CD8-positive, alpha-beta memory T cell (primary cell): ENCODE data around the gene MYLIP. TPM values are rescaled to one million over a fixed set of nuclear protein-coding genes. Genes with fewer than 3 reads are reported as not detected.
A peak's percentile ranks its signal among the peaks of the same experiment; 100 is the strongest.

ENCODE experiments used
- CTCF ChIA-PET: fragments of 350-600 bp; sonication (Branson Sonifier 250); formaldehyde crosslinking; loops from one replicate; lab custom pipeline; 2021; ENCODE audit warnings: antibody characterized with exemption; lab: Charles Lee
- POLR2A ChIA-PET: fragments of 350-600 bp; sonication (Branson Sonifier 250); formaldehyde crosslinking; loops from one replicate; lab custom pipeline; 2021; ENCODE audit warnings: antibody characterized with exemption; lab: Charles Lee
- DNase-seq, 5 donors: peaks; one replicate each; pipeline versions ENCODE4 v3.0.0 to v3.0.0-alpha.2; 2020 to 2022; ENCODE audit warnings: mixed read lengths in 1 of 5
- H3K27ac ChIP-seq: one replicate; pipeline ENCODE4 v1.7.0; 2013; ENCODE audit warnings: low read depth, mild to moderate bottlenecking, low read length, moderate library complexity
- H3K27me3 ChIP-seq: 2 replicates; pipeline ENCODE4 v1.7.0; 2013; ENCODE audit warnings: low read length, mild to moderate bottlenecking; ENCODE audit not compliant: insufficient read depth, poor library complexity, severe bottlenecking
- H3K36me3 ChIP-seq: 2 replicates; pipeline ENCODE4 v1.7.0; 2013; ENCODE audit warnings: mild to moderate bottlenecking, low read length, moderate library complexity; ENCODE audit not compliant: insufficient read depth
- H3K4me1 ChIP-seq: 2 replicates; pipeline ENCODE4 v1.7.0; 2013; ENCODE audit warnings: mild to moderate bottlenecking, low read length, moderate library complexity; ENCODE audit not compliant: insufficient read depth
- H3K4me3 ChIP-seq: 2 replicates; pipeline ENCODE4 v1.7.0; 2013; ENCODE audit warnings: mild to moderate bottlenecking, low read length
- H3K9me3 ChIP-seq: 2 replicates; pipeline ENCODE4 v1.7.0; 2013; ENCODE audit warnings: mild to moderate bottlenecking, low read length
- H3K27ac Mint-ChIP-seq, 8 donors: one replicate each; pipeline ENCODE4 v1.8.0; 2020 to 2021; ENCODE audit warnings: mixed read lengths in 8 of 8, mild to moderate bottlenecking in 6 of 8, inconsistent platforms in 3 of 8, moderate library complexity in 3 of 8
- H3K27me3 Mint-ChIP-seq, 2 donors: one replicate each; pipeline ENCODE4 v1.8.0; 2020 to 2021; ENCODE audit warnings: mixed read lengths in 2 of 2, mild to moderate bottlenecking in 1 of 2, moderate library complexity in 1 of 2
- H3K36me3 Mint-ChIP-seq, 3 donors: one replicate each; pipeline ENCODE4 v1.8.0; 2020 to 2021; ENCODE audit warnings: mixed read lengths in 3 of 3, inconsistent platforms in 1 of 3, mild to moderate bottlenecking in 1 of 3
- H3K4me1 Mint-ChIP-seq, 3 donors: one replicate each; pipeline ENCODE4 v1.8.0; 2020 to 2021; ENCODE audit warnings: mixed read lengths in 3 of 3, inconsistent platforms in 1 of 3, mild to moderate bottlenecking in 1 of 3
- H3K4me3 Mint-ChIP-seq, 7 donors: one replicate each; pipeline ENCODE4 v1.8.0; 2020 to 2021; ENCODE audit warnings: mixed read lengths in 7 of 7, mild to moderate bottlenecking in 6 of 7, moderate library complexity in 4 of 7, inconsistent platforms in 2 of 7
- H3K9me3 Mint-ChIP-seq, 5 donors: one replicate each; pipeline ENCODE4 v1.8.0; 2020 to 2022; ENCODE audit warnings: mixed read lengths in 5 of 5, mild to moderate bottlenecking in 3 of 5, moderate library complexity in 2 of 5, inconsistent platforms in 1 of 5
- polyA plus RNA-seq: library from polyadenylated mRNA; unstranded; fragments of 300-500 nt; fragmentation: Illumina TruSeq; gene quantifications from one replicate; pipeline ENCODE4 v1.2.3, GENCODE V29; 2021
- total RNA-seq, 2 experiments: library from RNA; stranded (reverse); gene quantifications; one replicate each; pipeline ENCODE4 v1.2.3, GENCODE V29; 2021

MYLIP gene
- total and polyA plus RNA-seq, 3 experiments from 2014 or later = 7.7 to 78.0 (median 9.0) TPM

- ChIA-PET CTCF (no interaction called here), POLR2A (no interaction called here)
- no peaks in the 10 kb centered on the region for H3K4me1 Mint-ChIP-seq
Measured at GRCh38 chr6:16102208-16102607, 26.7 kb upstream of the MYLIP start.

GRCh38 chr6:16103722-16104121, 25.2 kb upstream of the MYLIP start:
- Mint-ChIP-seq H3K4me3 (no peak overlapping the region), H3K9me3 (peaks cover 0 to 6% (median 2%) of the 10 kb centered on the region in 5 donors), H3K27ac (no peak overlapping the region), H3K4me1 (no peaks in the 10 kb centered on the region), H3K27me3 (peaks cover 0 to 2% of the 10 kb centered on the region in 2 donors), H3K36me3 (peaks cover 0 to 12% (median 0%) of the 10 kb centered on the region in 3 donors)
- DNase-seq = no peak
- Histone ChIP-seq H3K27me3 (no peaks in the 10 kb centered on the region), H3K27ac (no peak overlapping the region), H3K36me3 (no peaks in the 10 kb centered on the region), H3K4me3 (no peak overlapping the region), H3K9me3 (no peaks in the 10 kb centered on the region), H3K4me1 (no peaks in the 10 kb centered on the region)
- POLR2A ChIA-PET = no interaction called here
- CTCF ChIA-PET = no interaction called here

More at GRCh38 chr6:16102208-16102607, 26.7 kb upstream of the MYLIP start:
- H3K27me3 ChIP-seq = no peaks in the 10 kb centered on the region
- Mint-ChIP-seq H3K36me3 (peaks cover 0 to 17% (median 0%) of the 10 kb centered on the region in 3 donors), H3K27ac (no peak overlapping the region), H3K9me3 (peaks cover 0 to 6% (median 2%) of the 10 kb centered on the region in 5 donors), H3K27me3 (peaks cover 0 to 2% of the 10 kb centered on the region in 2 donors), H3K4me3 (no peak overlapping the region)
- H3K27ac ChIP-seq = no peak overlapping the region
- no peaks in the 10 kb centered on the region for H3K9me3 ChIP-seq
- H3K4me3 ChIP-seq = no peak overlapping the region
- no peak for DNase-seq
- no peaks in the 10 kb centered on the region for H3K4me1 ChIP-seq
- no peaks in the 10 kb centered on the region for H3K36me3 ChIP-seq

GRCh38 chr6:16104624-16105433, 24.1 kb upstream of the MYLIP start:
- Mint-ChIP-seq H3K36me3 (peaks cover 0 to 11% (median 3%) of the 10 kb centered on the region in 3 donors), H3K9me3 (peaks cover 0 to 6% (median 2%) of the 10 kb centered on the region in 5 donors), H3K27me3 (peaks cover 0 to 2% of the 10 kb centered on the region in 2 donors), H3K4me1 (no peaks in the 10 kb centered on the region), H3K4me3 (no peak overlapping the region), H3K27ac (no peak overlapping the region)
- POLR2A ChIA-PET = no interaction called here
- CTCF ChIA-PET = no interaction called here
- Histone ChIP-seq H3K36me3 (no peaks in the 10 kb centered on the region), H3K4me1 (no peaks in the 10 kb centered on the region), H3K27ac (no peak overlapping the region), H3K27me3 (no peaks in the 10 kb centered on the region), H3K4me3 (no peak overlapping the region), H3K9me3 (no peaks in the 10 kb centered on the region)
- DNase-seq = no peak

- H3K36me3 ChIP-seq = no peaks in the 10 kb centered on the region
- DNase-seq = no peak
- POLR2A ChIA-PET = no interaction called here
- no peak overlapping the region for H3K4me3 Mint-ChIP-seq
- no peak overlapping the region for H3K27ac Mint-ChIP-seq
- H3K4me1 ChIP-seq = no peaks in the 10 kb centered on the region
- H3K4me3 ChIP-seq = no peak overlapping the region
- H3K27ac ChIP-seq = no peak overlapping the region
- H3K9me3 ChIP-seq = no peaks in the 10 kb centered on the region
- H3K27me3 Mint-ChIP-seq = peaks cover 0 to 2% of the 10 kb centered on the region in 2 donors
- peaks cover 0 to 3% (median under 1%) of the 10 kb centered on the region in 3 donors for H3K36me3 Mint-ChIP-seq
- H3K4me1 Mint-ChIP-seq = no peaks in the 10 kb centered on the region
- CTCF ChIA-PET = no interaction called here
- H3K9me3 Mint-ChIP-seq = peaks cover 0 to 2% (median 0%) of the 10 kb centered on the region in 5 donors
- H3K27me3 ChIP-seq = no peaks in the 10 kb centered on the region
Measured at GRCh38 chr6:16105854-16106253, 23.0 kb upstream of the MYLIP start.

- ChIA-PET POLR2A (no interaction called here), CTCF (interaction anchor here (1.2 kb wide), 1 partner anchor 11 kb away, joined by 3 read pairs; no protein-coding TSS in a partner anchor)
- no peak for DNase-seq
- Histone ChIP-seq H3K9me3 (no peaks in the 10 kb centered on the region), H3K4me3 (no peak overlapping the region), H3K27ac (no peak overlapping the region), H3K36me3 (no peaks in the 10 kb centered on the region), H3K27me3 (no peaks in the 10 kb centered on the region), H3K4me1 (no peaks in the 10 kb centered on the region)
- Mint-ChIP-seq H3K4me3 (no peak overlapping the region), H3K27ac (no peak overlapping the region), H3K36me3 (peaks cover 0 to 3% (median 0%) of the 10 kb centered on the region in 3 donors), H3K9me3 (no peaks in the 10 kb centered on the region), H3K4me1 (no peaks in the 10 kb centered on the region), H3K27me3 (peaks cover 0 to 2% of the 10 kb centered on the region in 2 donors)
Measured at GRCh38 chr6:16106991-16107787, 21.7 kb upstream of the MYLIP start.

- Histone ChIP-seq H3K36me3 (no peaks in the 10 kb centered on the region), H3K4me1 (no peaks in the 10 kb centered on the region), H3K27ac (peak overlapping the region; percentile 34), H3K9me3 (no peaks in the 10 kb centered on the region), H3K4me3 (no peak overlapping the region), H3K27me3 (no peaks in the 10 kb centered on the region)
- CTCF ChIA-PET = no interaction called here
- no peak for DNase-seq
- no peaks in the 10 kb centered on the region for H3K9me3 Mint-ChIP-seq
- H3K36me3 Mint-ChIP-seq = peaks cover 0 to 3% (median 0%) of the 10 kb centered on the region in 3 donors
- H3K4me3 Mint-ChIP-seq = no peak overlapping the region
- POLR2A ChIA-PET = no interaction called here
- H3K4me1 Mint-ChIP-seq = no peaks in the 10 kb centered on the region
- H3K27ac Mint-ChIP-seq = no peak overlapping the region
- peaks cover 0 to 2% of the 10 kb centered on the region in 2 donors for H3K27me3 Mint-ChIP-seq
Measured at GRCh38 chr6:16108419-16108818, 20.5 kb upstream of the MYLIP start.

- no peak overlapping the region for H3K4me3 ChIP-seq
- ChIA-PET CTCF (no interaction called here), POLR2A (no interaction called here)
- H3K27me3 ChIP-seq = no peaks in the 10 kb centered on the region
- H3K36me3 ChIP-seq = no peaks in the 10 kb centered on the region
- Mint-ChIP-seq H3K4me1 (no peaks in the 10 kb centered on the region), H3K27me3 (peaks cover 0 to 2% of the 10 kb centered on the region in 2 donors), H3K4me3 (no peak overlapping the region), H3K27ac (no peak overlapping the region), H3K9me3 (no peaks in the 10 kb centered on the region), H3K36me3 (peaks cover 0 to 3% (median 0%) of the 10 kb centered on the region in 3 donors)
- H3K9me3 ChIP-seq = no peaks in the 10 kb centered on the region
- H3K27ac ChIP-seq = peak overlapping the region; percentile 45
- H3K4me1 ChIP-seq = no peaks in the 10 kb centered on the region
- no peak for DNase-seq
Measured at GRCh38 chr6:16108921-16109658, 19.8 kb upstream of the MYLIP start.
